H1 (cell line): ENCODE measurements around the gene CALU. TPM values are rescaled to one million over a fixed set of nuclear protein-coding genes. Genes with fewer than 3 reads are reported as not detected.

ENCODE experiments used
- CTCF ChIA-PET: fragments of 300-600 bp; sonication (Branson Sonifier 250); formaldehyde crosslinking; loops from one replicate; lab custom pipeline; 2021; ENCODE audit not compliant: partially characterized antibody; lab: Charles Lee
- POLR2A ChIA-PET: fragments of 300-600 bp; sonication (Branson Sonifier 250); formaldehyde crosslinking; loops from one replicate; lab custom pipeline; 2021; ENCODE audit warnings: inconsistent platforms; ENCODE audit not compliant: partially characterized antibody; lab: Charles Lee
- DNase-seq, 2 experiments: peaks; one replicate each; pipeline versions ENCODE4 v3.0.0 to v3.0.0-alpha.2; 2010 to 2022; ENCODE audit warnings: low spot score in 2 of 2, low read depth in 1 of 2, mixed read lengths in 1 of 2
- FAIRE-seq: peaks from 2 replicates; lab custom pipeline; 2011; peaks lifted over from hg19 to GRCh38; lab: Jason Lieb, UNC
- H2AFZ ChIP-seq: 2 replicates; pipeline ENCODE4 v1.8.1; 2012; ENCODE audit warnings: low read length, inconsistent platforms
- H2AK5ac ChIP-seq: 2 replicates; pipeline ENCODE4 v1.6.1; 2013; ENCODE audit warnings: low read depth, low read length
- H2BK120ac ChIP-seq: replicated peaks from 2 replicates; pipeline ENCODE3; 2013; ENCODE audit warnings: low read depth, low read length, inconsistent platforms
- H2BK12ac ChIP-seq: 2 replicates; pipeline ENCODE4 v1.6.1; 2013; ENCODE audit warnings: low read depth, low read length
- H2BK15ac ChIP-seq: 2 replicates; pipeline ENCODE4 v1.6.1; 2013; ENCODE audit warnings: low read length
- H2BK20ac ChIP-seq: 2 replicates; pipeline ENCODE4 v1.6.1; 2013; ENCODE audit warnings: low read length
- H2BK5ac ChIP-seq: 2 replicates; pipeline ENCODE4 v1.6.1; 2013; ENCODE audit warnings: low read depth, low read length
- H3K14ac ChIP-seq: 2 replicates; pipeline ENCODE4 v1.6.1; 2013; ENCODE audit warnings: inconsistent platforms; ENCODE audit not compliant: insufficient read length
- H3K18ac ChIP-seq: 2 replicates; pipeline ENCODE4 v1.6.1; 2013; ENCODE audit warnings: low read length; ENCODE audit errors: extremely low read depth
- H3K23ac ChIP-seq: 2 replicates; pipeline ENCODE4 v1.6.1; 2013; ENCODE audit warnings: inconsistent platforms; ENCODE audit not compliant: insufficient read length
- H3K23me2 ChIP-seq: 2 replicates; pipeline ENCODE4 v1.6.1; 2013; ENCODE audit warnings: low read depth, low read length
- H3K27ac ChIP-seq: 2 replicates; pipeline ENCODE4 v1.6.1; 2011; ENCODE audit warnings: low read depth, low read length, inconsistent platforms
- H3K27me3 ChIP-seq, 4 experiments: replicated peaks in 1 of 4; 1 replicate in 1 of 4; 2 replicates in 3 of 4; pipeline versions ENCODE4 v1.6.1 to v1.8.1; 2011 to 2013; ENCODE audit warnings: low read length in 3 of 4, mild to moderate bottlenecking in 3 of 4, inconsistent platforms in 2 of 4, mixed read lengths in 2 of 4, moderate library complexity in 1 of 4; ENCODE audit not compliant: control insufficient read depth in 3 of 4, insufficient read depth in 3 of 4; ENCODE audit errors: extremely low read depth in 1 of 4
- H3K36me3 ChIP-seq, 4 experiments: 2 replicates each; pipeline versions ENCODE4 v1.6.1 to v1.8.1; 2011 to 2013; ENCODE audit warnings: mild to moderate bottlenecking in 4 of 4, low read length in 3 of 4, moderate library complexity in 2 of 4, control low read depth in 1 of 4, inconsistent platforms in 1 of 4; ENCODE audit not compliant: insufficient read depth in 4 of 4, control insufficient read depth in 2 of 4
- H3K4ac ChIP-seq: replicated peaks from 2 replicates; pipeline ENCODE3; 2013; ENCODE audit warnings: low read length, low read depth, mixed read lengths, inconsistent platforms; ENCODE audit not compliant: insufficient read length
- H3K4me1 ChIP-seq, 4 experiments: replicated peaks in 1 of 4; 1 replicate in 1 of 4; 2 replicates in 3 of 4; pipeline versions ENCODE4 v1.6.1 to v1.8.1; 2011 to 2013; ENCODE audit warnings: low read length in 3 of 4, inconsistent platforms in 2 of 4, mixed read lengths in 1 of 4; ENCODE audit not compliant: insufficient read depth in 4 of 4, control insufficient read depth in 3 of 4
- H3K4me2 ChIP-seq, 2 experiments: 2 replicates each; pipeline versions ENCODE4 v1.6.1 to v1.8.1; 2011 to 2013; ENCODE audit warnings: low read depth in 2 of 2, low read length in 2 of 2, control low read depth in 1 of 2, inconsistent platforms in 1 of 2, mild to moderate bottlenecking in 1 of 2; ENCODE audit not compliant: insufficient read depth in 1 of 2
- H3K4me3 ChIP-seq, 4 experiments: fragments of 200-600, 300-600 bp in 1 of 4; sonication (generic), shearing (Covaris generic), sonication (Bioruptor Twin) in 1 of 4; 2 replicates each; pipeline versions ENCODE4 v1.5.1 to v1.8.1; 2011 to 2016; ENCODE audit warnings: low read length in 4 of 4, low read depth in 3 of 4, control low read depth in 2 of 4, inconsistent platforms in 2 of 4, mild to moderate bottlenecking in 2 of 4, mixed read lengths in 1 of 4, moderate library complexity in 1 of 4; ENCODE audit not compliant: insufficient read depth in 2 of 4; ENCODE audit errors: extremely low read depth in 1 of 4
- H3K56ac ChIP-seq: replicated peaks from 2 replicates; pipeline ENCODE3; 2013; ENCODE audit warnings: low read depth, mild to moderate bottlenecking, mixed read lengths, low read length, inconsistent platforms; ENCODE audit not compliant: insufficient read length
- H3K79me1 ChIP-seq: 2 replicates; pipeline ENCODE4 v1.6.1; 2013; ENCODE audit warnings: low read depth, low read length, control low read depth
- H3K79me2 ChIP-seq, 2 experiments: 2 replicates each; pipeline versions ENCODE4 v1.6.1 to v1.8.1; 2012 to 2013; ENCODE audit warnings: low read length in 2 of 2, mild to moderate bottlenecking in 2 of 2, inconsistent platforms in 1 of 2; ENCODE audit not compliant: insufficient read depth in 2 of 2, control insufficient read depth in 1 of 2
- H3K9ac ChIP-seq, 4 experiments: replicated peaks in 1 of 4; 1 replicate in 1 of 4; 2 replicates in 3 of 4; pipeline versions ENCODE4 v1.6.1 to v1.8.1; 2011 to 2013; ENCODE audit warnings: low read depth in 3 of 4, low read length in 3 of 4, control low read depth in 2 of 4, mild to moderate bottlenecking in 2 of 4, moderate library complexity in 2 of 4, inconsistent platforms in 1 of 4; ENCODE audit errors: extremely low read depth in 1 of 4
- H3K9me3 ChIP-seq, 2 experiments: 2 replicates each; pipeline versions ENCODE4 v1.6.1 to v1.8.1; 2012 to 2013; ENCODE audit warnings: mild to moderate bottlenecking in 2 of 2, moderate library complexity in 2 of 2, control low read depth in 1 of 2, inconsistent platforms in 1 of 2, low read depth in 1 of 2, low read length in 1 of 2, mixed read lengths in 1 of 2; ENCODE audit not compliant: insufficient read depth in 2 of 2
- H4K20me1 ChIP-seq, 2 experiments: replicated peaks in 1 of 2; 2 replicates each; pipeline versions ENCODE3 to v1.8.1; 2011 to 2013; ENCODE audit warnings: inconsistent platforms in 2 of 2, low read length in 2 of 2, mild to moderate bottlenecking in 1 of 2; ENCODE audit not compliant: insufficient read depth in 2 of 2, control insufficient read depth in 1 of 2
- H4K5ac ChIP-seq: 2 replicates; pipeline ENCODE4 v1.6.1; 2013; ENCODE audit warnings: low read length, low read depth, mixed read lengths, inconsistent platforms; ENCODE audit not compliant: insufficient read length
- H4K8ac ChIP-seq: 2 replicates; pipeline ENCODE4 v1.8.0; 2013; ENCODE audit warnings: mild to moderate bottlenecking, moderate library complexity, low read length, inconsistent platforms; ENCODE audit not compliant: insufficient read depth; ENCODE audit errors: extremely low read depth
- H4K91ac ChIP-seq: replicated peaks from 2 replicates; pipeline ENCODE3; 2013; ENCODE audit warnings: low read length, mixed read lengths, inconsistent platforms; ENCODE audit not compliant: insufficient read length
- ASH2L ChIP-seq: fragments of 200-600, 300-600 bp; sonication (generic); IDR thresholded peaks from one replicate; pipeline ENCODE4 v1.7.1; 2017; ENCODE audit warnings: low read length
- BACH1 ChIP-seq: IDR thresholded peaks from 2 replicates; pipeline ENCODE4 v1.6.1; 2012; ENCODE audit warnings: low read length, improper control_type of control experiment
- EZH2 ChIP-seq: fragments of 200-600 bp; sonication (generic); IDR thresholded peaks from 2 replicates; pipeline ENCODE4 v1.7.1; 2012; ENCODE audit warnings: low read depth, mild to moderate bottlenecking, moderate library complexity, low read length, inconsistent platforms; ENCODE audit not compliant: severe bottlenecking
- POLR2A ChIP-seq, 2 experiments: IDR thresholded peaks; 1 replicate in 1 of 2; 2 replicates in 1 of 2; pipeline ENCODE4 v1.6.1; 2011; ENCODE audit warnings: low read depth in 2 of 2, low read length in 2 of 2, mild to moderate bottlenecking in 2 of 2; ENCODE audit errors: control extremely low read depth in 1 of 2
- RNF2 ChIP-seq: fragments of 200-900, 300-1000 bp; sonication (generic); IDR thresholded peaks from 2 replicates; pipeline ENCODE4 v1.7.1; 2016; ENCODE audit warnings: borderline replicate concordance, low read depth, mild to moderate bottlenecking, antibody characterized with exemption, low read length; ENCODE audit not compliant: poor library complexity, severe bottlenecking; ENCODE audit errors: missing control alignments
- SIRT6 ChIP-seq: IDR thresholded peaks from one replicate; pipeline ENCODE4 v1.7.1; 2012; ENCODE audit warnings: low read length, inconsistent platforms
- WGBS, 2 experiments: shearing (Covaris generic) in 1 of 2; methylation state at CpG; one replicate each; pipeline versions ENCODE4 v1.1.6 to v1.1.7; 2013 to 2015; ENCODE audit warnings: low lambda C conversion rate in 2 of 2, mixed read lengths in 2 of 2, inconsistent platforms in 1 of 2, low coverage in 1 of 2, missing lambda C conversion rate in 1 of 2; ENCODE audit not compliant: insufficient replicate concordance in 2 of 2, insufficient coverage in 1 of 2, insufficient read length in 1 of 2; ENCODE audit errors: extremely low coverage in 1 of 2, missing lambda C conversion rate in 1 of 2; 5-methylcytosine and 5-hydroxymethylcytosine counted together
- polyA plus RNA-seq, 7 experiments: library from polyadenylated mRNA; depleted of rRNA in 3 of 7; stranded (reverse) in 5 of 7; unstranded in 2 of 7; fragments of >200 nt in 5 of 7; fragments of 200-250 nt in 2 of 7; gene quantifications; 1 replicate in 5 of 7; 2 replicates in 1 of 7; 4 replicates in 1 of 7; pipeline versions ENCODE4 v1.2.1 to v1.2.3, GENCODE V29; 2011 to 2013; ENCODE audit warnings: missing spikeins in 2 of 7, mixed read lengths in 2 of 7
- total RNA-seq: library from RNA; stranded (reverse); fragmentation: NEBNext Ultra II Directional; extraction: Animal tissue kit (Norgen Biotek cat#: 25700); gene quantifications from 2 replicates; pipeline ENCODE4 v1.2.1, GENCODE V29; 2021

The CALU gene
- total and polyA plus RNA-seq, 2 of the 8 experiments (the other 6 are each of a cell fraction or from before 2014, with no cell fraction given), result 67.2 to 170 TPM

GRCh38 chr7:128775744-128776474, 36.8 kb downstream of the CALU start, which contains the start of gene OPN1SW:
Gene OPN1SW (minus strand): TSS chr7:128775794. CDS start chr7:128775781, 13 bp downstream.
- Histone ChIP-seq H3K14ac (no peak within 1 kb of the TSS), H3K4me3 (no peak within 1 kb of the TSS), H3K4me1 (no peaks in the 10 kb centered on the region), H4K8ac (no peak within 1 kb of the TSS), H2BK20ac (no peak within 1 kb of the TSS), H2AK5ac (no peak within 1 kb of the TSS), H2BK12ac (no peak within 1 kb of the TSS), H2AFZ (no peak within 1 kb of the TSS), H4K20me1 (no peaks in the 10 kb centered on the region), H2BK5ac (no peak within 1 kb of the TSS), H3K36me3 (peaks cover 2 to 25% (median 14%) of the 10 kb centered on the region in 4 experiments; a peak in 6 of 8 replicates), H3K79me2 (no peaks in the 10 kb centered on the region), H2BK15ac (no peak within 1 kb of the TSS), H3K9ac (0 out of 7 replicates have a peak within 1 kb of the TSS, but pooled peaks of 1 of the 4 experiments have one; percentile 7), H3K23ac (no peak within 1 kb of the TSS), H3K79me1 (no peaks in the 10 kb centered on the region), H3K23me2 (no peaks in the 10 kb centered on the region), H3K27me3 (no peaks in the 10 kb centered on the region), H3K18ac (no peak within 1 kb of the TSS), H3K4me2 (no peak within 1 kb of the TSS), H2BK120ac (no peak within 1 kb of the TSS), H3K56ac (no peak within 1 kb of the TSS), H3K4ac (no peak within 1 kb of the TSS), H4K91ac (no peak within 1 kb of the TSS), H3K27ac (no peak within 1 kb of the TSS), H4K5ac (no peak within 1 kb of the TSS), H3K9me3 (peaks cover 0 to 4% of the 10 kb centered on the region in 2 experiments; a peak in 2 of 4 replicates)
- no peak for DNase-seq
- FAIRE-seq, result no peak
- CTCF ChIA-PET, result interaction anchor here (4.1 kb wide), 1 partner anchor 105 kb away, joined by 12 read pairs; no protein-coding TSS in a partner anchor
- WGBS, 2 experiments, result 90% methylated on average over 4 of the region's 4 CpGs; no CpG with 5 or more reads in 1 of the 2 experiments
- POLR2A ChIA-PET, result interaction anchor here (0.7 to 2.8 kb wide), 2 partner anchors 19 to 37 kb away, joined by 3 to 8 read pairs; partner anchors contain the start of gene CALU
- no peak for TF ChIP-seq RNF2
- TF ChIP-seq EZH2, result no peak
- no peak for TF ChIP-seq SIRT6
- TF ChIP-seq BACH1, result no peak
- no peak for TF ChIP-seq ASH2L
- no peak for TF ChIP-seq POLR2A (IDR thresholded peaks at IDR 0.05; ENCODE audit: control extremely low read depth in 1 of 2, low read depth in 2 of 2, low read length in 2 of 2)
